Type B pancreatic cell (in vitro differentiated cells): Measurements from ENCODE around the gene DNAH2. TPM values are rescaled to one million over a fixed set of nuclear protein-coding genes. Genes with fewer than 3 reads are reported as not detected.

Source experiments
- DNase-seq: peaks from one replicate; pipeline ENCODE4 v3.0.0; 2021; ENCODE audit warnings: mixed read lengths; ENCODE audit not compliant: unreplicated experiment; ENCODE audit errors: extremely low spot score
- H3K27ac Mint-ChIP-seq: 2 replicates; pipeline ENCODE4 v1.8.0; 2021; ENCODE audit warnings: mild to moderate bottlenecking, mixed read lengths
- H3K27me3 Mint-ChIP-seq: 2 replicates; pipeline ENCODE4 v1.8.0; 2021; ENCODE audit warnings: mixed read lengths
- H3K36me3 Mint-ChIP-seq: 2 replicates; pipeline ENCODE4 v1.8.0; 2021; ENCODE audit warnings: mixed read lengths
- H3K4me1 Mint-ChIP-seq: one replicate; pipeline ENCODE4 v1.8.0; 2021; ENCODE audit warnings: mixed read lengths; ENCODE audit not compliant: unreplicated experiment
- H3K4me3 Mint-ChIP-seq: 2 replicates; pipeline ENCODE4 v1.8.0; 2021; ENCODE audit warnings: mild to moderate bottlenecking, mixed read lengths
- H3K9me3 Mint-ChIP-seq: 2 replicates; pipeline ENCODE4 v1.8.0; 2021; ENCODE audit warnings: mixed read lengths
- CTCF ChIP-seq: fragments of 200-600 bp; sonication (generic); conservative IDR thresholded peaks from 2 replicates; pipeline ENCODE4 v1.5.0; 2021; ENCODE audit warnings: antibody characterized with exemption, mild to moderate bottlenecking
- total RNA-seq: library from RNA; stranded (reverse); gene quantifications from 2 replicates; pipeline ENCODE4 v1.2.1, GENCODE V29; 2021; ENCODE audit warnings: low replicate concordance

The DNAH2 gene
- total RNA-seq, 1 donor from 2014 or later = 1.0 TPM

- H3K27me3 Mint-ChIP-seq = peaks cover 18% of the 10 kb centered on the region
- no peaks in the 10 kb centered on the region for H3K36me3 Mint-ChIP-seq
- H3K4me3 Mint-ChIP-seq = no peak overlapping the region
- no peak overlapping the region for H3K27ac Mint-ChIP-seq
- TF ChIP-seq CTCF = no peak
- H3K4me1 Mint-ChIP-seq = no peaks in the 10 kb centered on the region
- no peak for DNase-seq
- no peaks in the 10 kb centered on the region for H3K9me3 Mint-ChIP-seq
Measured at GRCh38 chr17:7763919-7764318, 46.4 kb downstream of the DNAH2 start.

GRCh38 chr17:7767004-7767403 lies 49.5 kb downstream of the DNAH2 start:
- TF ChIP-seq CTCF = no peak
- Mint-ChIP-seq H3K27me3 (peaks cover 24% of the 10 kb centered on the region), H3K4me3 (no peak overlapping the region), H3K4me1 (no peaks in the 10 kb centered on the region), H3K27ac (no peak overlapping the region), H3K9me3 (no peaks in the 10 kb centered on the region), H3K36me3 (no peaks in the 10 kb centered on the region)
- no peak for DNase-seq

- H3K36me3 Mint-ChIP-seq = no peaks in the 10 kb centered on the region
- no peak for TF ChIP-seq CTCF
- no peaks in the 10 kb centered on the region for H3K4me1 Mint-ChIP-seq
- no peak overlapping the region for H3K27ac Mint-ChIP-seq
- no peak overlapping the region for H3K4me3 Mint-ChIP-seq
- no peaks in the 10 kb centered on the region for H3K9me3 Mint-ChIP-seq
- H3K27me3 Mint-ChIP-seq = peaks cover 24% of the 10 kb centered on the region
- DNase-seq = no peak
Measured at GRCh38 chr17:7767405-7768021, 50.0 kb downstream of the DNAH2 start.

- Mint-ChIP-seq H3K4me1 (no peaks in the 10 kb centered on the region), H3K36me3 (no peaks in the 10 kb centered on the region), H3K9me3 (no peaks in the 10 kb centered on the region), H3K27ac (no peak overlapping the region), H3K27me3 (peaks cover 28% of the 10 kb centered on the region), H3K4me3 (no peak overlapping the region)
- no peak for DNase-seq
- no peak for TF ChIP-seq CTCF
Measured at GRCh38 chr17:7769854-7770253, 52.3 kb downstream of the DNAH2 start.

GRCh38 chr17:7774055-7774521 lies 56.5 kb downstream of the DNAH2 start:
- H3K4me3 Mint-ChIP-seq = no peak overlapping the region
- no peak for DNase-seq
- no peak for TF ChIP-seq CTCF
- no peaks in the 10 kb centered on the region for H3K36me3 Mint-ChIP-seq
- peaks cover 23% of the 10 kb centered on the region for H3K27me3 Mint-ChIP-seq
- no peaks in the 10 kb centered on the region for H3K4me1 Mint-ChIP-seq
- no peaks in the 10 kb centered on the region for H3K9me3 Mint-ChIP-seq
- no peak overlapping the region for H3K27ac Mint-ChIP-seq
